HCT116 (cell line): ENCODE data around the gene ELMOD1. TPM values are rescaled to one million over a fixed set of nuclear protein-coding genes. Genes with fewer than 3 reads are reported as not detected.

Source experiments
- ATAC-seq: fragments of 200-7000 bp; cut with Tn5 transposase; 2 replicates; pipeline ENCODE4 v1.9.1; 2020; ENCODE audit warnings: mild to moderate bottlenecking, moderate library complexity
- BruUV-seq: library from RNA; stranded (reverse); fragments of 400-500 nt; replicated peaks from 2 replicates; lab custom pipeline; 2021; lab: Mats Ljungman, UMichigan
- CTCF ChIA-PET: fragments of 300-600 bp; sonication (Branson Sonifier 250); formaldehyde crosslinking; loops from one replicate; lab custom pipeline; 2021; ENCODE audit warnings: antibody characterized with exemption; lab: Charles Lee
- POLR2A ChIA-PET: fragments of 300-600, 350-600 bp; sonication (Branson Sonifier 250); formaldehyde crosslinking; loops from one replicate; lab custom pipeline; 2021; ENCODE audit warnings: antibody characterized with exemption; lab: Charles Lee
- RAD21 ChIA-PET, 2 experiments: fragments of 300-600 bp; sonication (Branson Sonifier 250); formaldehyde crosslinking; loops; one replicate each; lab custom pipeline; 2023; ENCODE audit warnings: low total read pairs in 2 of 2; ENCODE audit not compliant: uncharacterized antibody in 2 of 2, unreplicated experiment in 2 of 2, low non-redundant PET in 1 of 2; lab: Charles Lee
- DNase-seq: peaks from one replicate; pipeline ENCODE4 v3.0.0-alpha.2; 2010; ENCODE audit warnings: low read depth, low spot score
- H2AFZ ChIP-seq: fragments of 200-600 bp; shearing (Covaris generic), sonication (generic); 2 replicates; pipeline ENCODE4 v1.6.1; 2017; ENCODE audit warnings: low read depth, mixed run types, mixed read lengths, antibody characterized with exemption, low read length; ENCODE audit not compliant: poor library complexity, severe bottlenecking
- H3K27ac ChIP-seq: 2 replicates; pipeline ENCODE4 v1.5.1; 2012; ENCODE audit warnings: low read depth, low read length
- H3K27me3 ChIP-seq: fragments of 200-600 bp; sonication (generic); 2 replicates; pipeline ENCODE4 v1.6.1; 2016; ENCODE audit warnings: mixed run types, low read length, mixed read lengths; ENCODE audit not compliant: insufficient read depth
- H3K36me3 ChIP-seq, 2 experiments: fragments of 200-500 bp in 1 of 2; fragments of 200-600 bp in 1 of 2; sonication (Bioruptor generic) in 1 of 2; sonication (generic) in 1 of 2; 2 replicates each; pipeline versions ENCODE4 v1.5.1 to v1.6.1; 2014 to 2016; ENCODE audit warnings: low read length in 2 of 2, inconsistent platforms in 1 of 2, mixed read lengths in 1 of 2, mixed run types in 1 of 2; ENCODE audit not compliant: insufficient read depth in 2 of 2, control insufficient read depth in 1 of 2
- H3K4me1 ChIP-seq, 2 experiments: fragments of 200-600 bp in 1 of 2; sonication (generic) in 1 of 2; 2 replicates each; pipeline versions ENCODE4 v1.5.1 to v1.6.1; 2012 to 2017; ENCODE audit warnings: low read length in 2 of 2, inconsistent platforms in 1 of 2, mild to moderate bottlenecking in 1 of 2, mixed read lengths in 1 of 2, mixed run types in 1 of 2, moderate library complexity in 1 of 2; ENCODE audit not compliant: insufficient read depth in 2 of 2, control insufficient read depth in 1 of 2
- H3K4me2 ChIP-seq: fragments of 200-600 bp; sonication (generic); 2 replicates; pipeline ENCODE4 v1.6.1; 2017; ENCODE audit warnings: mixed run types, low read length, mixed read lengths
- H3K4me3 ChIP-seq, 2 experiments: fragments of 200-600 bp in 1 of 2; sonication (generic) in 1 of 2; replicated peaks in 1 of 2; 2 replicates each; pipeline ENCODE4 v1.5.1; 2011 to 2016; ENCODE audit warnings: low read length in 2 of 2, control low read depth in 1 of 2, low read depth in 1 of 2, mild to moderate bottlenecking in 1 of 2, mixed read lengths in 1 of 2, mixed run types in 1 of 2
- H3K79me2 ChIP-seq: fragments of 200-600 bp; sonication (generic); 2 replicates; pipeline ENCODE4 v1.6.1; 2017; ENCODE audit warnings: mild to moderate bottlenecking, mixed run types, low read length, moderate library complexity, mixed read lengths; ENCODE audit not compliant: insufficient read depth
- H3K9ac ChIP-seq: fragments of 200-600 bp; sonication (generic); 2 replicates; pipeline ENCODE4 v1.6.1; 2016; ENCODE audit warnings: low read length, mixed read lengths
- H3K9me2 ChIP-seq: fragments of 200-600 bp; sonication (generic), shearing (Covaris generic); 2 replicates; pipeline ENCODE4 v1.6.1; 2017; ENCODE audit warnings: mixed run types, mild to moderate bottlenecking, moderate library complexity; ENCODE audit not compliant: insufficient read depth
- H3K9me3 ChIP-seq, 2 experiments: fragments of 200-500 bp in 1 of 2; fragments of 200-600 bp in 1 of 2; sonication (Bioruptor generic) in 1 of 2; sonication (generic) in 1 of 2; 2 replicates each; pipeline ENCODE4 v1.6.1; 2014 to 2017; ENCODE audit warnings: low read length in 2 of 2, mixed read lengths in 2 of 2, inconsistent platforms in 1 of 2, low read depth in 1 of 2, mild to moderate bottlenecking in 1 of 2, mixed run types in 1 of 2, moderate library complexity in 1 of 2; ENCODE audit not compliant: control insufficient read depth in 1 of 2, insufficient read depth in 1 of 2
- H4K20me1 ChIP-seq: fragments of 200-600 bp; sonication (generic), shearing (Covaris generic); 2 replicates; pipeline ENCODE4 v1.6.1; 2017; ENCODE audit warnings: mixed run types, mild to moderate bottlenecking, moderate library complexity; ENCODE audit not compliant: insufficient read depth
- ATF3 ChIP-seq: IDR thresholded peaks from 2 replicates; pipeline ENCODE4 v1.6.1; 2012
- CBX3 ChIP-seq: IDR thresholded peaks from 2 replicates; pipeline ENCODE4 v1.6.1; 2012; ENCODE audit warnings: low read depth
- CEBPB ChIP-seq: IDR thresholded peaks from 2 replicates; pipeline ENCODE4 v1.6.1; 2012; ENCODE audit warnings: low read depth
- EGR1 ChIP-seq: IDR thresholded peaks from 2 replicates; pipeline ENCODE4 v1.6.1; 2012; ENCODE audit warnings: low read depth
- ELF1 ChIP-seq: IDR thresholded peaks from 2 replicates; pipeline ENCODE4 v1.6.1; 2012; ENCODE audit warnings: low read depth, borderline replicate concordance
- EZH2phosphoT487 ChIP-seq: fragments of 200-600 bp; IDR thresholded peaks from 2 replicates; pipeline ENCODE4 v1.6.1; 2018; ENCODE audit warnings: antibody characterized with exemption, borderline replicate concordance
- FOSL1 ChIP-seq: IDR thresholded peaks from 2 replicates; pipeline ENCODE4 v1.6.1; 2012; ENCODE audit warnings: low read depth
- POLR2AphosphoS5 ChIP-seq: IDR thresholded peaks from 2 replicates; pipeline ENCODE4 v1.6.1; 2011; ENCODE audit warnings: mild to moderate bottlenecking, low read depth, low read length, moderate library complexity
- RAD21 ChIP-seq: IDR thresholded peaks from 2 replicates; pipeline ENCODE4 v1.6.1; 2012; ENCODE audit warnings: low read depth, mild to moderate bottlenecking
- SP1 ChIP-seq: IDR thresholded peaks from 2 replicates; pipeline ENCODE4 v1.6.1; 2012; ENCODE audit warnings: low read depth
- SRF ChIP-seq: IDR thresholded peaks from 2 replicates; pipeline ENCODE4 v1.6.1; 2012; ENCODE audit warnings: low read depth
- TCF7L2 ChIP-seq: IDR thresholded peaks from 2 replicates; pipeline ENCODE4 v1.7.0; 2011; ENCODE audit warnings: borderline replicate concordance, inconsistent platforms; ENCODE audit not compliant: insufficient read depth, insufficient read length; ENCODE audit errors: extremely low read depth
- YY1 ChIP-seq: IDR thresholded peaks from 2 replicates; pipeline ENCODE4 v1.6.1; 2011; ENCODE audit warnings: low read length, low read depth, moderate library complexity, mild to moderate bottlenecking; ENCODE audit not compliant: insufficient replicate concordance; ENCODE audit errors: extremely low read depth
- ZNF274 ChIP-seq: fragments of 200-500 bp; sonication (Bioruptor generic); IDR thresholded peaks from 2 replicates; pipeline ENCODE4 v1.6.1; 2014; ENCODE audit warnings: mild to moderate bottlenecking, low read depth, low read length, inconsistent platforms
- intact Hi-C: fragments of 100-400 bp; cut with micrococcal nuclease; formaldehyde crosslinking; loops from 2 replicates; pipeline ENCODE4 v1.10.0; 2022
- total RNA-seq: library from RNA; stranded (reverse); gene quantifications from one replicate; pipeline ENCODE4 v1.2.1, GENCODE V29; 2021; ENCODE audit not compliant: unreplicated experiment
- TF ChIP-seq, protein P1 (sequence below): IDR thresholded peaks from 2 replicates; pipeline ENCODE4 v1.6.1; 2011; ENCODE audit warnings: mild to moderate bottlenecking, low read length, moderate library complexity; ENCODE audit not compliant: insufficient replicate concordance; ENCODE audit errors: extremely low read depth
- TF ChIP-seq, protein P2 (sequence below), 3 experiments: fragments of 200-600 bp in 1 of 3; sonication (generic) in 1 of 3; IDR thresholded peaks in 2 of 3; conservative IDR thresholded peaks in 1 of 3; 2 replicates each; pipeline ENCODE4 v1.5.1; 2012 to 2017; ENCODE audit warnings: low read depth in 2 of 3, low read length in 2 of 3, antibody characterized with exemption in 1 of 3, borderline replicate concordance in 1 of 3, control low read depth in 1 of 3, mild to moderate bottlenecking in 1 of 3, mixed read lengths in 1 of 3, mixed run types in 1 of 3, moderate library complexity in 1 of 3; ENCODE audit not compliant: insufficient read depth in 1 of 3
- TF ChIP-seq, protein P3 (sequence below): IDR thresholded peaks from 2 replicates; pipeline ENCODE4 v1.6.1; 2012; ENCODE audit warnings: low read depth

The ELMOD1 gene
- total RNA-seq, 1 experiment from 2014 or later, result 2.9 TPM

DNA sequence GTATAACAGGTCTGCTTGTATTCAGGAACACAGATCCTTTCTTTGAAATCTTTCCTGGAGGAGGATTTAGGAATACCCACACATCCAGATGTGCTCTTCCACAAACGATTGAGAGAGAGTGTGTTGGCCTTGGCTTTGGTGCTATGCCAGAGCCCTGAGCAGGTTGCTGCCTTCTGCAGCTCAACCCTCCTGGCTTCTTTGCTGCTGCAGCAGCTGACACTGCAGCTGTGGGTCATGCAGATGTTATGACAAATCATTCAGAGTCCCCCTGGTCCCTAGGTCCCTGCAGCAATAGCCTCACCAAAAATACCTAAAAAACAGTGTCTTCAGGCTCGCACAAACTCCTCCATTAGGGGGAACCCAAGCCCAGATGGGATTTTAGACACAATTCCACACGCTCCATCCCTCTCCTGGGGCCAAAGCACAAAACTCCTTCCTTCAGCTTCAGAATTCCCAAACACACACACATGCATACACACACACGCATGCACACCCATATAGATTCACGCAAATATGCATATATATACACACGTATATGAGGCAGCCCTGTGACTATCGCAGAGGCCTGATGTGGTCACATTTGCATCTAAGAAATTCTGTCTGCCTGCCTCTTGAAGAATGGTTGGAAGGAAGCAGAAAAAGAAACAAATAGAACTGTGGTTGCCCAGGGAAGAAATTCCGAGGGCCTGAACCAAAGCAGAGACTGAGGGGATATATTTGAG, 85.5 kb downstream of the ELMOD1 start:
- intact Hi-C loops, result no loop called here
- Histone ChIP-seq H3K27ac (no peak overlapping the region), H3K4me3 (no peak overlapping the region), H3K79me2 (no peaks in the 10 kb centered on the region), H4K20me1 (no peaks in the 10 kb centered on the region), H3K4me2 (no peak overlapping the region), H3K4me1 (no peaks in the 10 kb centered on the region), H3K36me3 (no peaks in the 10 kb centered on the region), H3K9ac (no peak overlapping the region), H3K27me3 (no peaks in the 10 kb centered on the region), H3K9me3 (no peaks in the 10 kb centered on the region), H2AFZ (no peak overlapping the region), H3K9me2 (no peaks in the 10 kb centered on the region)
- ATAC-seq (no peak), DNase-seq (no peak)
- POLR2A ChIA-PET, result no interaction called here
- BruUV-seq, result no TSS peak
- TF ChIP-seq, protein P1, sequence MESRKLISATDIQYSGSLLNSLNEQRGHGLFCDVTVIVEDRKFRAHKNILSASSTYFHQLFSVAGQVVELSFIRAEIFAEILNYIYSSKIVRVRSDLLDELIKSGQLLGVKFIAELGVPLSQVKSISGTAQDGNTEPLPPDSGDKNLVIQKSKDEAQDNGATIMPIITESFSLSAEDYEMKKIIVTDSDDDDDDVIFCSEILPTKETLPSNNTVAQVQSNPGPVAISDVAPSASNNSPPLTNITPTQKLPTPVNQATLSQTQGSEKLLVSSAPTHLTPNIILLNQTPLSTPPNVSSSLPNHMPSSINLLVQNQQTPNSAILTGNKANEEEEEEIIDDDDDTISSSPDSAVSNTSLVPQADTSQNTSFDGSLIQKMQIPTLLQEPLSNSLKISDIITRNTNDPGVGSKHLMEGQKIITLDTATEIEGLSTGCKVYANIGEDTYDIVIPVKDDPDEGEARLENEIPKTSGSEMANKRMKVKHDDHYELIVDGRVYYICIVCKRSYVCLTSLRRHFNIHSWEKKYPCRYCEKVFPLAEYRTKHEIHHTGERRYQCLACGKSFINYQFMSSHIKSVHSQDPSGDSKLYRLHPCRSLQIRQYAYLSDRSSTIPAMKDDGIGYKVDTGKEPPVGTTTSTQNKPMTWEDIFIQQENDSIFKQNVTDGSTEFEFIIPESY, result no peak
- TF ChIP-seq CEBPB (no peak), ZNF274 (no peak), RAD21 (no peak), EGR1 (no peak), TCF7L2 (no peak), CBX3 (no peak), POLR2AphosphoS5 (no peak), SP1 (no peak), YY1 (no peak), FOSL1 (no peak), EZH2phosphoT487 (no peak), SRF (no peak), ATF3 (no peak), ELF1 (no peak)
- TF ChIP-seq, protein P2, sequence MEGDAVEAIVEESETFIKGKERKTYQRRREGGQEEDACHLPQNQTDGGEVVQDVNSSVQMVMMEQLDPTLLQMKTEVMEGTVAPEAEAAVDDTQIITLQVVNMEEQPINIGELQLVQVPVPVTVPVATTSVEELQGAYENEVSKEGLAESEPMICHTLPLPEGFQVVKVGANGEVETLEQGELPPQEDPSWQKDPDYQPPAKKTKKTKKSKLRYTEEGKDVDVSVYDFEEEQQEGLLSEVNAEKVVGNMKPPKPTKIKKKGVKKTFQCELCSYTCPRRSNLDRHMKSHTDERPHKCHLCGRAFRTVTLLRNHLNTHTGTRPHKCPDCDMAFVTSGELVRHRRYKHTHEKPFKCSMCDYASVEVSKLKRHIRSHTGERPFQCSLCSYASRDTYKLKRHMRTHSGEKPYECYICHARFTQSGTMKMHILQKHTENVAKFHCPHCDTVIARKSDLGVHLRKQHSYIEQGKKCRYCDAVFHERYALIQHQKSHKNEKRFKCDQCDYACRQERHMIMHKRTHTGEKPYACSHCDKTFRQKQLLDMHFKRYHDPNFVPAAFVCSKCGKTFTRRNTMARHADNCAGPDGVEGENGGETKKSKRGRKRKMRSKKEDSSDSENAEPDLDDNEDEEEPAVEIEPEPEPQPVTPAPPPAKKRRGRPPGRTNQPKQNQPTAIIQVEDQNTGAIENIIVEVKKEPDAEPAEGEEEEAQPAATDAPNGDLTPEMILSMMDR (IDR thresholded peaks at IDR 0.05 in 2 of 3, conservative IDR thresholded peaks at IDR 0.05 in 1 of 3; ENCODE audit: borderline replicate concordance in 1 of 3, insufficient read depth in 1 of 3, low read depth in 2 of 3, low read length in 2 of 3), result no peak
- TF ChIP-seq, protein P3, sequence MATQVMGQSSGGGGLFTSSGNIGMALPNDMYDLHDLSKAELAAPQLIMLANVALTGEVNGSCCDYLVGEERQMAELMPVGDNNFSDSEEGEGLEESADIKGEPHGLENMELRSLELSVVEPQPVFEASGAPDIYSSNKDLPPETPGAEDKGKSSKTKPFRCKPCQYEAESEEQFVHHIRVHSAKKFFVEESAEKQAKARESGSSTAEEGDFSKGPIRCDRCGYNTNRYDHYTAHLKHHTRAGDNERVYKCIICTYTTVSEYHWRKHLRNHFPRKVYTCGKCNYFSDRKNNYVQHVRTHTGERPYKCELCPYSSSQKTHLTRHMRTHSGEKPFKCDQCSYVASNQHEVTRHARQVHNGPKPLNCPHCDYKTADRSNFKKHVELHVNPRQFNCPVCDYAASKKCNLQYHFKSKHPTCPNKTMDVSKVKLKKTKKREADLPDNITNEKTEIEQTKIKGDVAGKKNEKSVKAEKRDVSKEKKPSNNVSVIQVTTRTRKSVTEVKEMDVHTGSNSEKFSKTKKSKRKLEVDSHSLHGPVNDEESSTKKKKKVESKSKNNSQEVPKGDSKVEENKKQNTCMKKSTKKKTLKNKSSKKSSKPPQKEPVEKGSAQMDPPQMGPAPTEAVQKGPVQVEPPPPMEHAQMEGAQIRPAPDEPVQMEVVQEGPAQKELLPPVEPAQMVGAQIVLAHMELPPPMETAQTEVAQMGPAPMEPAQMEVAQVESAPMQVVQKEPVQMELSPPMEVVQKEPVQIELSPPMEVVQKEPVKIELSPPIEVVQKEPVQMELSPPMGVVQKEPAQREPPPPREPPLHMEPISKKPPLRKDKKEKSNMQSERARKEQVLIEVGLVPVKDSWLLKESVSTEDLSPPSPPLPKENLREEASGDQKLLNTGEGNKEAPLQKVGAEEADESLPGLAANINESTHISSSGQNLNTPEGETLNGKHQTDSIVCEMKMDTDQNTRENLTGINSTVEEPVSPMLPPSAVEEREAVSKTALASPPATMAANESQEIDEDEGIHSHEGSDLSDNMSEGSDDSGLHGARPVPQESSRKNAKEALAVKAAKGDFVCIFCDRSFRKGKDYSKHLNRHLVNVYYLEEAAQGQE, result no peak
- CTCF ChIA-PET, result interaction anchor here (1.3 kb wide), 1 partner anchor 13 kb away, joined by 4 read pairs; no protein-coding TSS in a partner anchor
- RAD21 ChIA-PET, result no interaction called here
